Choroid plexus epithelial cell (primary cell): ENCODE results near the gene JPH3.
A peak's percentile ranks its signal among the peaks of the same experiment; 100 is the strongest.

Experiments used
- DNase-seq: peaks from one replicate; pipeline ENCODE4 v3.0.0-alpha.2; 2010; ENCODE audit warnings: low read depth
- H3K4me3 ChIP-seq: 2 replicates; pipeline ENCODE4 v1.5.1; 2011; ENCODE audit warnings: low read depth, mild to moderate bottlenecking, control low read depth, low read length, moderate library complexity
- CTCF ChIP-seq: conservative IDR thresholded peaks from 2 replicates; pipeline ENCODE4 v1.5.1; 2011; ENCODE audit warnings: low read depth, mild to moderate bottlenecking, control low read depth, inconsistent platforms, low read length, moderate library complexity

Gene JPH3

GRCh38 chr16:87602001-87602775 is at the start of gene JPH3:
TSS of gene JPH3 (plus strand) at chr16:87602508. CDS start at chr16:87603147, 639 bp downstream.
- no peak within 1 kb of the TSS for H3K4me3 ChIP-seq
- DNase-seq = no peak
- TF ChIP-seq CTCF = no peak

GRCh38 chr16:87552772-87553573 is 49.3 kb upstream of the JPH3 start:
- TF ChIP-seq CTCF = no peak
- H3K4me3 ChIP-seq = no peak overlapping the region
- DNase-seq = peak; percentile 32

GRCh38 chr16:87554754-87555427 is 47.4 kb upstream of the JPH3 start:
- H3K4me3 ChIP-seq = no peak overlapping the region
- no peak for DNase-seq
- no peak for TF ChIP-seq CTCF

GRCh38 chr16:87555647-87556046 is 46.7 kb upstream of the JPH3 start:
- no peak for DNase-seq
- TF ChIP-seq CTCF = no peak
- H3K4me3 ChIP-seq = no peak overlapping the region

- TF ChIP-seq CTCF = no peak
- H3K4me3 ChIP-seq = no peak overlapping the region
- DNase-seq = no peak
Measured at GRCh38 chr16:87556941-87557459, 45.3 kb upstream of the JPH3 start.

GRCh38 chr16:87558682-87559081 is 43.6 kb upstream of the JPH3 start:
- TF ChIP-seq CTCF = no peak
- no peak overlapping the region for H3K4me3 ChIP-seq
- no peak for DNase-seq
